ENCODE data around the gene TARS1.

The TARS1 gene

GRCh38 chr5:33438996-33439395, 1.8 kb upstream of the TARS1 start:
- no peak for DNase-seq (ENCODE audit: low read depth in 4 of 4, low spot score in 1 of 4)

GRCh38 chr5:33439905-33440481, 772 bp upstream of the TARS1 start:
- no peak for DNase-seq (ENCODE audit: low read depth in 4 of 4, low spot score in 1 of 4)

- DNase-seq (ENCODE audit: low read depth in 4 of 4, low spot score in 1 of 4) = peak in 3 of 4 experiments; percentile 12 to 25 (median 23)
Measured at GRCh38 chr5:33441241-33442177, 744 bp downstream of the TARS1 start.

GRCh38 chr5:33444542-33444941, 3.8 kb downstream of the TARS1 start:
- no peak for DNase-seq (ENCODE audit: low read depth in 4 of 4, low spot score in 1 of 4)

- no peak for DNase-seq (ENCODE audit: low read depth in 4 of 4, low spot score in 1 of 4)
Measured at GRCh38 chr5:33445798-33446197, 5.0 kb downstream of the TARS1 start.

- DNase-seq (ENCODE audit: low read depth in 4 of 4, low spot score in 1 of 4) = no peak
Measured at GRCh38 chr5:33448118-33448517, 7.4 kb downstream of the TARS1 start.

GRCh38 chr5:33457126-33457525, 16.4 kb downstream of the TARS1 start:
- no peak for DNase-seq (ENCODE audit: low read depth in 4 of 4, low spot score in 1 of 4)

- DNase-seq (ENCODE audit: low read depth in 4 of 4, low spot score in 1 of 4) = no peak
Measured at GRCh38 chr5:33457817-33458216, 17.1 kb downstream of the TARS1 start.

GRCh38 chr5:33460210-33460609, 19.4 kb downstream of the TARS1 start:
- DNase-seq (ENCODE audit: low read depth in 4 of 4, low spot score in 1 of 4) = no peak

- DNase-seq (ENCODE audit: low read depth in 4 of 4, low spot score in 1 of 4) = no peak
Measured at GRCh38 chr5:33462456-33462855, 21.7 kb downstream of the TARS1 start.

- DNase-seq (ENCODE audit: low read depth in 4 of 4, low spot score in 1 of 4) = no peak
Measured at GRCh38 chr5:33465120-33465519, 24.4 kb downstream of the TARS1 start.

GRCh38 chr5:33468775-33469435, 28.1 kb downstream of the TARS1 start:
- DNase-seq (ENCODE audit: low read depth in 4 of 4, low spot score in 1 of 4) = no peak

GRCh38 chr5:33470544-33470943, 29.8 kb downstream of the TARS1 start:
- DNase-seq (ENCODE audit: low read depth in 4 of 4, low spot score in 1 of 4) = no peak

- no peak for DNase-seq (ENCODE audit: low read depth in 4 of 4, low spot score in 1 of 4)
Measured at GRCh38 chr5:33472805-33473409, 32.1 kb downstream of the TARS1 start.

- no peak for DNase-seq (ENCODE audit: low read depth in 4 of 4, low spot score in 1 of 4)
Measured at GRCh38 chr5:33474004-33474403, 33.2 kb downstream of the TARS1 start.

- no peak for DNase-seq (ENCODE audit: low read depth in 4 of 4, low spot score in 1 of 4)
Measured at GRCh38 chr5:33474931-33475499, 34.2 kb downstream of the TARS1 start.

GRCh38 chr5:33475706-33476105, 34.9 kb downstream of the TARS1 start:
- no peak for DNase-seq (ENCODE audit: low read depth in 4 of 4, low spot score in 1 of 4)

- no peak for DNase-seq (ENCODE audit: low read depth in 4 of 4, low spot score in 1 of 4)
Measured at GRCh38 chr5:33476992-33477391, 36.2 kb downstream of the TARS1 start.

GRCh38 chr5:33477816-33478215, 37.1 kb downstream of the TARS1 start:
- DNase-seq (ENCODE audit: low read depth in 4 of 4, low spot score in 1 of 4) = no peak

GRCh38 chr5:33479311-33479710, 38.5 kb downstream of the TARS1 start:
- DNase-seq (ENCODE audit: low read depth in 4 of 4, low spot score in 1 of 4) = no peak

GRCh38 chr5:33480876-33481275, 40.1 kb downstream of the TARS1 start:
- no peak for DNase-seq (ENCODE audit: low read depth in 4 of 4, low spot score in 1 of 4)
